CD4-positive, alpha-beta T cell treated with Interferon gamma for 1 hour (primary cell): ENCODE measurements around the gene HOXD11.

ENCODE experiments used
- DNase-seq: peaks from one replicate; pipeline ENCODE4 v3.0.0-alpha.2; 2020

The HOXD11 gene

GRCh38 chr2:176136374-176137251, 29.5 kb downstream of the HOXD11 start:
- DNase-seq, result no peak

- DNase-seq, result no peak
Observed at GRCh38 chr2:176137252-176137580, 30.1 kb downstream of the HOXD11 start.

- no peak for DNase-seq
Observed at GRCh38 chr2:176137906-176138305, 30.8 kb downstream of the HOXD11 start.

GRCh38 chr2:176138526-176138922, 31.4 kb downstream of the HOXD11 start:
- no peak for DNase-seq

GRCh38 chr2:176138923-176139660, 32.0 kb downstream of the HOXD11 start:
- no peak for DNase-seq

- no peak for DNase-seq
Observed at GRCh38 chr2:176139661-176140512, 32.8 kb downstream of the HOXD11 start.

GRCh38 chr2:176140513-176141317, 33.6 kb downstream of the HOXD11 start:
- peak; percentile 46 for DNase-seq

GRCh38 chr2:176142281-176142680, 35.2 kb downstream of the HOXD11 start:
- DNase-seq, result no peak

GRCh38 chr2:176145085-176145969, 38.2 kb downstream of the HOXD11 start:
- DNase-seq, result no peak

GRCh38 chr2:176146101-176146500, 39.0 kb downstream of the HOXD11 start:
- no peak for DNase-seq

GRCh38 chr2:176146645-176147044, 39.6 kb downstream of the HOXD11 start:
- no peak for DNase-seq

- no peak for DNase-seq
Observed at GRCh38 chr2:176147210-176147799, 40.2 kb downstream of the HOXD11 start.

GRCh38 chr2:176147800-176148496, 40.9 kb downstream of the HOXD11 start:
- DNase-seq, result no peak

- DNase-seq, result no peak
Observed at GRCh38 chr2:176148751-176149421, 41.8 kb downstream of the HOXD11 start.

- DNase-seq, result no peak
Observed at GRCh38 chr2:176149481-176149938, 42.4 kb downstream of the HOXD11 start.

- no peak for DNase-seq
Observed at GRCh38 chr2:176149939-176150583, 43.0 kb downstream of the HOXD11 start.

GRCh38 chr2:176150584-176151441, 43.7 kb downstream of the HOXD11 start:
- DNase-seq, result no peak
